HUDEP-2 (cell line): ENCODE results near the gene TFAP2A.

Source experiments
- DNase-seq, 76 experiments: peaks; one replicate each; lab custom pipeline; 2025; ENCODE audit not compliant: unreplicated experiment in 76 of 76; lab: John Stamatoyannopoulos, UW

The TFAP2A gene

DNA sequence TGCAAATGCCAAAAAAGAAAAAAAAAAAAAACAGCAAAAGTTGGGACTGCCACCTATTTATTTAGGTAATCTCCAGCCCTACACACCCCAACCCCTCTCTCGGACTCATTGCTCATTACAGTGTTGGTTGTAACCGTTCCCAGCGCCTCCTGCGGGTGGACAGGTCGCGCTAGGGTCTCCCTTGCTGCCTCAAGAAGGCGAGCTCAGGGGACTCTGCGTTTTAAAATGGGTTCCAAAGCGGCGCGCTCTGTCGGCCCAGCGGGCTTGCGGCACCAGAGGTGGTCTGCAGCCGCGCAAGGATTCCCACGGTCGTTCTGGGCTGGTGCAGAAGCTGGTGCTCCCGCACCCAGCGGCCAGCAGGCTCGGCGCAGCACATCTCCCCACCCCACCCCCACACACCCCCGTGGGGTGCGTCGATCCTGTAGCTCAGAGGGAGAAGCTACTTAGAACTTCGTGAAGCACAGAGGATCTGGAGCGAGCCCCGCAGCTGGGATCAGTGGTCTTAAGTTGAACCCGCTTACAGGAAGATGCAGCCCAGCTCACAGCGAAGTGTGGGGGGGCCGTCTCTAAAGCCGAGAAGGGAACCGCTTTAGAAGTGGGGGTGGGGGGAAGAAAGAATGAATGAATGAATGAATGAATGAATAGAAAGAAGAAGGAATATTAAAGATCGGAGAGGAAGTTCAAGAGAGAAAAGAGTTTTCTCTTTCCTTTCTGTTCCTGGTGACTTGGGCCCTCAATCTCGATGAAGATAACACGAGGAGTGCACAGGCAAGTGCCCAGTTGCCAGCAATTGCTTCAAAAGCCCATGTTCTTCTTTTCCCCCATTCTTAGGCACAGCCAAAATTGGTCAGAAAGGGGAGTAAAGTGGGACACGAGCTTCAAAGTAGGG is 780 bp downstream of the TFAP2A start:
- DNase-seq = no peak

- no peak for DNase-seq
These were observed 1.5 kb downstream of the TFAP2A start for GRCh38 chr6:10413262-10413849.

DNA sequence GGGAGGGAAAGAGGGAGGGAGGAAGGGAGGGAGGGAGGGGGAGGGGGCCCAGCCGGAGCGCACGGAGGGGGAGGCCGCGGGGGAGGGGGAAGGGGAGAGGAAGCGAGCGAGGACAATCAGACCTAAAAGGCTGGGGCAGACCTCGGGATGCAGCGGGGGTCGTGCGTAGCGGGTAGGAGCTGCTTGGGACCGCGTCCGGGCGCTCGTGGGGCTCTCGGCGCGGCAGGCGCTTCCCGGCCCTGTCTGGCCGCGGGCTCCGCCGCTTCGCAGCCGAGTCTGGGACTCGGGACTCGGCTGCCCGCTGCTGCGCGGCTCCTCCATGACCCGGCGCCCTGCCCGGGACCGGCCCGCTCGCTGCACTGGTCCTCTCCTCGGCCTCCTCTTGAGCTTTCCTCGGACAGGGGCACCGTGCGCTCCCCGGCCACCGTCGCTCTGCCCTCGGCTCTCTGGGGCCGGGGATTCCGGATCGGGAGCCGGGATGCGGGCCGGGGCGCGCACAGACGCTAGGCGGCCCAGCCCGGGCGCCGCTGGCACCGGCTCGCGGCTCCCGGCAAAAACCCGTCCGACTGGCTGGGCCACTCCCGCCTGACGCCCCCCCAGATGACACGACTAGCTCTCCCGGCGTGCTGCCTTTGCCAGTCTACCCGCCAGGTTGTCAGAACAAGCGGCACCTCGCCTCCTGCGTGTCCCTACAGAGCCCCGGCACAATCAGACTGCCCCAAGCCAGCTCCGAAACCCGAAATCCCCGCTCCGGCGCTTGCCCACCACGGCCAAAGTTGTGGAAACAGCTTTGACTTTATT is 2.2 kb downstream of the TFAP2A start:
- peak in 4 of 76 experiments; percentile 38 to 81 (median 60) for DNase-seq

DNA sequence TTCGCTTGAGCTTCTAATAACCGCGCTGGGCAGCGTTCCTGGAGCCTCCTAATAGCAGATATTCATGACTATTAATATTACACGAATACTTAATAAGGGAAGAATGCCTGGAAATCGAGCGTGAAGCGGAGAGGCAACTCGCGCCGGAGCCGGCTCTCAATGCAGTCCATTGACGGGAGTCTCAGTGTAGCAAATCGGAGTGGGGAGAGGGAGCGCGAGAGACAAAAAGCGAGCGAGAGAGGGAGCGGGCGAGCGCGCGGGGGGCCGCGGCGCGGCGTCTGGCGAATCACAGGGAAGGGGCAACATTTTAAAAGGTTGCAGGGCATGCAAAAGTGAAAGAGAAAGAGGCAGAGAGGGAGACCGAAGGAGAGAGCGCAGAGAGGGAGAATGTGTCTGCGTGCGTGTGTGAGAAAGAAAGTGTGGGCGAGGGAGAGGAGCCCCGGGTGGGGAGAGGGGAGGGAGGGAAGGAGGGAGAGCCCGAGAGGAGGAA is 2.9 kb downstream of the TFAP2A start:
- peak in 18 of 76 experiments; percentile 18 to 82 (median 62) for DNase-seq

DNA sequence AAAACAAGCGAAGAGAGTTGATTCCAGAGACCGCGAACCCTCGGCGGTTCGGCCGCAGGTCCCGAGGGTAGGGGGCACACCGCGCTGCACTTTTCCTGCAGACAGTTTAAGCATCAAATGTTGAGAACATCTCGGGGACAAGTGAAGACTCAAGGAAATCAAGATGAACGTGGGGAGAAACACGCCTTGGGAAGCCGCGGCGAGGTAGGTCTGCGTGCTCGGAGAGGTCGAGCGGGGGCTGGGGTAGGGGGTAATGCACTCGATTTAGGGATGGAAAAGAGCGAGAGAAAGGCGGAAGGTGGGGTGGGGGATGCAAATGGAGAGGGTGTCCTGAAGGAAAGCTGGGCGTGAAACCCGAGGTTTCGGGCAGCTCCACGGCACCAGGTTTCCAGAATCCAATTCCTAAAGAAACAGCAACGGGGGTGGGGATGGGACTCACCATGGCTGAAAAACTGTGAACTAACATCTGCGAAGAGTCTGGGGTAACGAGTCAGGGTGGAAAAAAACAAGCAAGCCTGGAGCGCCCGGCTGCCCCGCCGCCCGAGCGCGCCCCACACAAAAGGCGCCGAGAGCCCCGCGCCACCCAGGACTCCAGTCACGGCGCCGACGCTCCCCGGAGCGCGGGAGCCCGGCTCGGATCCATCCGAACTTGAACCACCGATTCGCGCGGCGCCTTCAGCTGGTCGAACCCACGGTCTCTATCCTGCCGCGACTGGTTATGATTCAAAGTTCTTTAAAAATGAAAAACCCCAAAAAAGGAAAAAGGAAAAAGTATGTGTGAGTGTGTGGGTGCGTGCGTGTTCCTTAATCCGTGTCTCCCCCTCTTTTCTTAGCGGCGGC is 3.5 kb downstream of the TFAP2A start:
- DNase-seq = no peak

DNA sequence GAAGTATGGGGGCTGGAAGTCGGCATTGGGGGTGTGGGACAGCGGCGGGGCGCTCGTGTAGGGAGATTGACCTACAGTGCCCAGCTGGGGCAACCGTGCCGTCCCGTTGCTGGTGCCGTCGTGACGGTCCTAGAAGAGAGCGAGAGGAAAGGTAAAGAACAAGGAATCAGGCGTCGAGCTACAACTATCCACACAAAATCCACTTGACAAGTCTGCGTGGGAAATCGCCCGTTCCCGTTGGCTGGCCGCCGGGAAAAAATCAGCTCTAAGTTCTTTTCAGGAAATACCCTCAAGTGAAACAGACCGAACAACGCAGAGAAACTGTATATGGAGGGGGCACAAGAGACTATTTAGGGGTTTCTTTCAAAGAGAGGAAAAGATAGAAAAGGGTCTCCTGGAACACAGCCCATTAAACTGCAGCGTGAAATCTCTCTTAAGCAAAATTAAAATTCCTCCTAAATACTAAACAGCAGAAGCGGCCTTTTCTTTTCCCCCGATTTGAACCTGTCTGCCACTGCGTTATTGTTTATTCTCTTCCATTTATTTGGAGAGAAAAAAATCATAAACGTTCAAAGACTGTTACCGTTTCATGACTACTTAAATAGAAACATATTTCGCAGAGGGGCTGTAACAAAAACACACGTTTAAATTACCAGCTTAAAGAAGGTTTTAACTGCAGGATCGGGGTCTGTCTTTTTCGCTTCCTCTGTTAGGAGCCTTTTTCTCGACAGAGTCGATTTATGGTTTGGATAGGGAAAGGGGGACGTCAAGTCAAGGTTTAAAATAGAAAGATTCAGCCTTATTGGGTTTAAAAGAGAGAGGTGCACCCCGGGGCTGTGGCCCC is 4.4 kb downstream of the TFAP2A start:
- no peak for DNase-seq

- DNase-seq = no peak
These were observed 5.1 kb downstream of the TFAP2A start for GRCh38 chr6:10409731-10410206.

GRCh38 chr6:10409233-10409721 is 5.6 kb downstream of the TFAP2A start:
- no peak for DNase-seq

DNA sequence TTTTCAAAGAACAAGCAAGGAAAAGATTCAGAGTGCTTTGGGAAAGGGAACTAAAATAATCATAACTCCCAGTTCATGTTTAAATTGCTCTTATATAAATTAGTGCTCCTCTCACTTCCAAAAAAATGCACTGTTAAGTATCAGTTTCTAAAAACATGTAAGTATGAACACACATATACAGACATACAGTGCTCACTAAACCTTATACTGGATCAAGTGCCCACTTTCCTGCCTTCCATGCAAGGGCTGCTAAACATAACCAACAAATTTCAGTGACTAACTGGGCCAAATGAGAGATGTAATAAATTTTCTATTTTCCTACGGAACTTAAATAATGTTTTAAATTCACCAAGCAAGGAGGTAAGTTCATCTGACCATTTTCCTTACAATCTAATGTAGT is 6.4 kb downstream of the TFAP2A start:
- DNase-seq = no peak

GRCh38 chr6:10407674-10408054 is 7.2 kb downstream of the TFAP2A start:
- DNase-seq = no peak

GRCh38 chr6:10407018-10407673 is 7.7 kb downstream of the TFAP2A start:
- no peak for DNase-seq

- no peak for DNase-seq
These were observed 8.3 kb downstream of the TFAP2A start for GRCh38 chr6:10406556-10406955.

GRCh38 chr6:10405513-10405900 is 9.4 kb downstream of the TFAP2A start:
- DNase-seq = no peak

DNA sequence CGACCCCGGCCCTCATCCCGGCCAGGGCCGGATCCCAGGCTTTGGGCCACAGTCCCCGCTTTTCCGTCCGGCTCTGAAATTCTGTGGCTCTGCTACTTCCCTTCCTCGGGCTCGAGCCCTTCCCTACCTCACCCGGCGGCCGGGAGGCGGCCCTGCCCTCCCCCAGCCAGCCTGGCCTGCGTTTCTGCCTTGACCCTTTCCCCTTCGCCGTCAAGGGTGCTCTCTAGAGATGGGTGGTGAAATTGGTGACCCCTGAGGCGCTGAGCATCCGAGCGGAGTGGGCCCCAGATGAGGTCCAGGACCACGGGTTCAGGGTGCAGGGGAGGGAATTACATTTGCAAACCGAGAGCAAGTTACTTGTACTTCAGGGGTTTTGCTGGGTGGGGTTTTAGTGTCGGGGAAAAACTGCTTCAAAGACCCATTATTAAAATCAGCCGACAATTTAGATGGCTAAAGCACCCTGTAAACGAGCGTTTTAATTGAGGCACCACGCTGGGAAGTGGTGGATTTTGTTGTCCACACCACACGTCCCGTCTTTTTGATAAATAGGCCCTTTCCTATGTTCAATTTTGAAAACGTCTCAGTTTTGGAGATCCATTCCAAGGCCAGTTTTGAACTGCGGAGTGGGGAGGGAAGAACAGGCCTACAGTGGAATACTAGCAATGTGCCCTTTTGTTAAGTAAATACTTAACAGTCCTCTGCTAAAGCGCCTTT is 9.9 kb downstream of the TFAP2A start:
- DNase-seq = peak in 5 of 76 experiments; percentile 37 to 67 (median 61)

- peak in 75 of 76 experiments; percentile 61 to 100 (median 98) for DNase-seq
These were observed 10.6 kb downstream of the TFAP2A start for GRCh38 chr6:10404107-10404798.

DNA sequence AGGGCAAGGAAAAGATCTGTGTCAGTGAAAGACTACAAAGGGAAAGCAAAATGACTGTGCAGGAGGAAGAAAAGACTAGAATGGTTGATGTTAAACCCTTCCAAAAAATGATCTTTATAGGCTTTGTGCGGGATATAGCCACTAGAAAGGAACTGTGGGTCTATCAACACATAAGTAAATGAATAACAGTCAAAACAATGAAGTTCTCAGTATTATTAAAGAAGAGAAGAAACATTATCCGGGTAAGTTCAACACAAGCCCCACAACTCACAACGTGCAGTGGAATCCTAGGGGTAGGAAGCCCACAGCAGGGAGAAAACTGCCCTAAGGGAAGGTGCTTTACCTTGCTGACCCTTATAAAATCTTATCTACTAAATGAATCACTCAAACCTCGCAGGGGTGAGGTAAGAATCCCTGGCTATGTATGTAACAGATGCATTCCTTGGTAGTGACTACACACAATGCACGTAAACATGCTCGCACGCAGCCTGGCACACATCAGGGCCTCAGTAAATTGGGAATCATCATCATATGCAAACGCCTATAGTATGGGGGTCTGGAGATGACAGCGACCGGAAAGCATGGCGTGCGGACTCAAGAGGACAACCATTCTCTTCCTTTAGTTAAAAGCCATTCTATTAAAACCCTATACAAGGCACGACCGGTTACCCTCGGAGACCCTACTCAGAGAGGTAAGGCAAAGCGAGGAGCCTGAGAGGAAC is 11.3 kb downstream of the TFAP2A start:
- peak in 1 of 76 experiments; percentile 51 for DNase-seq
